ENCODE results near the gene TSPAN31.
"Not testable (repeated sequence)": the region's sequence is repeated elsewhere in the genome, so short reads cannot be mapped to it uniquely, and the experiment has no call there.

The TSPAN31 gene

GRCh38 chr12:57769594-57769993, 24.8 kb downstream of the TSPAN31 start:
- FAIRE-seq: no peak

- FAIRE-seq: no peak
Observed at GRCh38 chr12:57770734-57771133, 25.9 kb downstream of the TSPAN31 start.

GRCh38 chr12:57771236-57771872, 26.5 kb downstream of the TSPAN31 start:
- FAIRE-seq: no peak

GRCh38 chr12:57771873-57772428, 27.1 kb downstream of the TSPAN31 start, which contains the start of gene METTL1:
TSS of gene METTL1 (minus strand) at chr12:57772105. CDS start at chr12:57772083, 22 bp downstream.
- FAIRE-seq: no peak

- FAIRE-seq: no peak
Observed at GRCh38 chr12:57772429-57773322, 27.8 kb downstream of the TSPAN31 start, which contains the start of gene EEF1AKMT3. TSS of gene EEF1AKMT3 (plus strand) at chr12:57772614. CDS start at chr12:57772725, 111 bp downstream.

GRCh38 chr12:57774634-57775033, 29.8 kb downstream of the TSPAN31 start:
- FAIRE-seq: not testable (repeated sequence)

- FAIRE-seq: no peak
Observed at GRCh38 chr12:57775044-57775443, 30.2 kb downstream of the TSPAN31 start.

- FAIRE-seq: no peak
Observed at GRCh38 chr12:57775563-57776246, 30.9 kb downstream of the TSPAN31 start.

- FAIRE-seq: no peak
Observed at GRCh38 chr12:57776247-57776587, 31.4 kb downstream of the TSPAN31 start.

GRCh38 chr12:57777367-57777766, 32.5 kb downstream of the TSPAN31 start:
- FAIRE-seq: no peak

GRCh38 chr12:57777911-57778310, 33.1 kb downstream of the TSPAN31 start:
- no peak for FAIRE-seq

GRCh38 chr12:57779736-57780135, 34.9 kb downstream of the TSPAN31 start:
- FAIRE-seq: no peak

- FAIRE-seq: no peak
Observed at GRCh38 chr12:57780284-57780897, 35.6 kb downstream of the TSPAN31 start.

GRCh38 chr12:57781244-57781643, 36.4 kb downstream of the TSPAN31 start:
- FAIRE-seq: no peak

- no peak for FAIRE-seq
Observed at GRCh38 chr12:57781801-57782200, 37.0 kb downstream of the TSPAN31 start.

GRCh38 chr12:57782243-57782607, 37.4 kb downstream of the TSPAN31 start:
- no peak for FAIRE-seq

GRCh38 chr12:57782608-57783465, 38.0 kb downstream of the TSPAN31 start, which contains the start of gene TSFM:
TSS of gene TSFM (plus strand) at chr12:57782787. CDS start at chr12:57782802, 15 bp downstream.
- no peak for FAIRE-seq

- FAIRE-seq: no peak
Observed at GRCh38 chr12:57783466-57783801, 38.6 kb downstream of the TSPAN31 start.

GRCh38 chr12:57783861-57784260, 39.0 kb downstream of the TSPAN31 start:
- FAIRE-seq: no peak

- FAIRE-seq: no peak
Observed at GRCh38 chr12:57793920-57794319, 49.1 kb downstream of the TSPAN31 start.

GRCh38 chr12:57795354-57795753, 50.5 kb downstream of the TSPAN31 start:
- no peak for FAIRE-seq

GRCh38 chr12:57796996-57797395, 52.2 kb downstream of the TSPAN31 start:
- FAIRE-seq: no peak

Measured in islet of Langerhans (tissue), 1 donor.